ENCODE results near the gene CNBD2.

CNBD2 gene

DNA sequence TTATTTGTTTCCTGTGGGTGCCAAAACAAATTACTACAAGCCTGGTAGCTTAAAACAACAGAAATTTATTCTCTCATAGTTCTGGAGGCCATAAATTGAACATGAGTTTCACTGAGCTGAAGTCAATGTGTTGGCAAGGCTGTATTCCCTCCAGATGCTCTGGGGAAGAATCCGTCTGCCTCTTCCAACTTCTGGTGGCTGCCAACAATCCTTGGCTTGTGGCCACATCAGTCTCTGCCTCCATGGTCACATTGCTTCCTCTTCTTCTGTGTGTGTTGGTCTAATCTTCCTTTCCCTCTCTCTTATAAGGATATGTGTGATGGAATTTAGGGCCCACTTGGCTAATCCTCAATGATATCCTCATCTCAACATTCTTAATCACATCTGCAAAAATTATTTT, 93.4 kb downstream of the CNBD2 start:
- no peak for DNase-seq
- Histone ChIP-seq H3K4me1 (peaks cover 9% of the 10 kb centered on the region; the same call in 1 of the 2 replicates), H3K4me3 (ENCODE audit: low read depth, low read length) (no peak overlapping the region), H3K27me3 (no peaks in the 10 kb centered on the region), H3K9me3 (no peaks in the 10 kb centered on the region), H3K36me3 (no peaks in the 10 kb centered on the region)
- TF ChIP-seq, protein P1, sequence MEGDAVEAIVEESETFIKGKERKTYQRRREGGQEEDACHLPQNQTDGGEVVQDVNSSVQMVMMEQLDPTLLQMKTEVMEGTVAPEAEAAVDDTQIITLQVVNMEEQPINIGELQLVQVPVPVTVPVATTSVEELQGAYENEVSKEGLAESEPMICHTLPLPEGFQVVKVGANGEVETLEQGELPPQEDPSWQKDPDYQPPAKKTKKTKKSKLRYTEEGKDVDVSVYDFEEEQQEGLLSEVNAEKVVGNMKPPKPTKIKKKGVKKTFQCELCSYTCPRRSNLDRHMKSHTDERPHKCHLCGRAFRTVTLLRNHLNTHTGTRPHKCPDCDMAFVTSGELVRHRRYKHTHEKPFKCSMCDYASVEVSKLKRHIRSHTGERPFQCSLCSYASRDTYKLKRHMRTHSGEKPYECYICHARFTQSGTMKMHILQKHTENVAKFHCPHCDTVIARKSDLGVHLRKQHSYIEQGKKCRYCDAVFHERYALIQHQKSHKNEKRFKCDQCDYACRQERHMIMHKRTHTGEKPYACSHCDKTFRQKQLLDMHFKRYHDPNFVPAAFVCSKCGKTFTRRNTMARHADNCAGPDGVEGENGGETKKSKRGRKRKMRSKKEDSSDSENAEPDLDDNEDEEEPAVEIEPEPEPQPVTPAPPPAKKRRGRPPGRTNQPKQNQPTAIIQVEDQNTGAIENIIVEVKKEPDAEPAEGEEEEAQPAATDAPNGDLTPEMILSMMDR (IDR thresholded peaks at IDR 0.05; ENCODE audit: low read depth, low read length) = no peak

DNA sequence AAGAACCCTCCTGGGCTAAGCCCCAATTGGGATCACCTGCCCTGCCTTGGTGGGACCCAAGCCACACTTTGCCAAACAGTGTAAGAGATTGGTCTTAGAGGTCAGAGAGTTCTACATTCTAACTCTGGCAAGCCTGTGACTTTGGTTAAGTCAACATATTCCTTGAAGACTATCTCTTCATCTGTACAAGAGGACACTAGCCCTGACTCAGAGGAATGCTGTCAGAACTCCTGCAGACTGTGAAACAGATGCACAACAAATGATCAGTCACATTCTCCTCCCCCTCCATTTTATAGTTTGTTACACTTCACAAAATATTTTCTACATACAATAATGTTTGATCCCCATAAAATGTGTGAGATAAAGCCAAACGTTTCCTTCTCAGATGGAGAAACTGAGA, 94.4 kb downstream of the CNBD2 start:
- TF ChIP-seq, protein P1 (IDR thresholded peaks at IDR 0.05; ENCODE audit: low read depth, low read length) = no peak
- Histone ChIP-seq H3K36me3 (no peaks in the 10 kb centered on the region), H3K4me1 (peaks cover 9% of the 10 kb centered on the region; the same call in 1 of the 2 replicates), H3K4me3 (ENCODE audit: low read depth, low read length) (no peak overlapping the region), H3K9me3 (no peaks in the 10 kb centered on the region), H3K27me3 (no peaks in the 10 kb centered on the region)
- no peak for DNase-seq

DNA sequence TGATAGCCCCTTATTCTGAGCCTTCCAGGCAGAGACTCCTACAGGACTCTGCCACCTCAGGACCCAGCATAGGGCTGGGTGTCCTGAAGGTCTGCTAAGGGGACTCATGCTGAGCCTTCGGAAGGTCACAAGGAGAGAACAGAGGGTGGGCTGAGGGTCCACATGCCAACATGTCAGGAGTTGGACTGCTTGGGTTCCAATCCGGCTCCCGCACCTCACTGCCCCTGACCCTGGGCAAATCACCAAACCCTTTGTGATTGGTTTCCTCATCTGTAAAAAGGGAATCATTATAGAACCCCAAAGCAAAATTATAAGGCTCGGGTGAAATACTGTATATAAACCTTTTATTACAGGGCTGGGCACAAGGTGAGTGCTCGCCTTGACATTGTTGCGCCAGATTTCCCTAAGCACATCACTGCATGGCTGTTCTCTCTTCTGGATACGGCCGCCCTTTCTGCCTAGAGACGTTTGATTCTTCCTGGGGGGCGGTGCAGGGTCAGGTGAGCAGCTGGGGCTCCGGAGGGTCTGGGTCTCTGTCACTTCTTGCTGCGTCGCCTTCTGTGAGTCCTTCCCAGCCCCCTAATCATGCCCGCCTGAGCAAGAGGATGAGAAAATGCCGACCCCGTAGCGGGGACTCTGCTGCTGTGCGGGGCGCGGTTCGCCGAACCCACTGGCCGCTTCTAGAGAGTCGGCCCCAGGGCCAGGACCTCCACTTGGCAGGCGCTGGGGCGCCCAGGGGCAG, 95.7 kb downstream of the CNBD2 start:
- no peak for DNase-seq
- Histone ChIP-seq H3K36me3 (no peaks in the 10 kb centered on the region), H3K27me3 (no peaks in the 10 kb centered on the region), H3K4me3 (ENCODE audit: low read depth, low read length) (peak overlapping the region; percentile 71), H3K9me3 (no peaks in the 10 kb centered on the region), H3K4me1 (peaks cover 9% of the 10 kb centered on the region; the same call in 1 of the 2 replicates)
- TF ChIP-seq, protein P1 (IDR thresholded peaks at IDR 0.05; ENCODE audit: low read depth, low read length) = no peak

DNA sequence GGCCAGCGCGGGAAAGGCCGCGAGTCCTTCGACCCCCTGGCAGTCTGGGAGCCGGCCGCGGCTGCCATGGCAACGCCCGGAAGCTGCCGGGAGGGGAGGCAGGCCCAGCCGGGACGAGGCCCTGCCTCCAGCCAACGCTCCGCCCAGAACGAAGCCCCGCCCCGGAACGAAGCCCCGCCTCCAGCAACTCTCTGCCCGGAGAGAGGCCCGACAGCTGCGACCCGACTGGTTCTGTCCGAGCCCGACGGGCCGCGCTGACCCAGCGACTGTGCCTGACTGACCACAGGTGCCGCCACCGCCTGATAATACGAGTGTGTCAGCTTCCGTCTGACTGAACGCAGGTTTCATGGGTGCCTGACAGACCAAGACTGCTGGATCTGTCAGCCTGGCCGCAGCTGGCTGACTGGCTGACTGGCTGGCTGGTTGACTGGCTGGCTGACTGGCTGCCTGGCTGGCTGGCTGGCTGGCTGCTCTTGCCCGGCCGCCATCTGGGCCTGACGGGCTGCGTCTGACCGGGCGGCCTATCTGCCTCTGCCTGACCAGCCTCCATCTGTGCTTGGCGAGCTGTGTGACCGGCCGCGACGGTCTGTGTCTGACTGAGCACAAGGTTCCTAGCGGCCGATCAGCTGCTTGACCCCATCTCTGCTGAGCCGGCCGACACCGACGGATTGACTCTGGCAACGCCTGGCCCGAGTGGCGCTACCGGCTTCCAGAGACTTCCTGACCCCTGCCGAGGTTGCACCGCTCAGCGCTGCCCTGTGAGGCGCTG, 96.5 kb downstream of the CNBD2 start:
- Histone ChIP-seq H3K9me3 (no peaks in the 10 kb centered on the region), H3K27me3 (no peaks in the 10 kb centered on the region), H3K4me3 (ENCODE audit: low read depth, low read length) (peak overlapping the region; percentile 71), H3K36me3 (no peaks in the 10 kb centered on the region), H3K4me1 (peaks cover 9% of the 10 kb centered on the region; the same call in 1 of the 2 replicates)
- DNase-seq = peak; percentile 95
- TF ChIP-seq, protein P1 (IDR thresholded peaks at IDR 0.05; ENCODE audit: low read depth, low read length) = no peak

DNA sequence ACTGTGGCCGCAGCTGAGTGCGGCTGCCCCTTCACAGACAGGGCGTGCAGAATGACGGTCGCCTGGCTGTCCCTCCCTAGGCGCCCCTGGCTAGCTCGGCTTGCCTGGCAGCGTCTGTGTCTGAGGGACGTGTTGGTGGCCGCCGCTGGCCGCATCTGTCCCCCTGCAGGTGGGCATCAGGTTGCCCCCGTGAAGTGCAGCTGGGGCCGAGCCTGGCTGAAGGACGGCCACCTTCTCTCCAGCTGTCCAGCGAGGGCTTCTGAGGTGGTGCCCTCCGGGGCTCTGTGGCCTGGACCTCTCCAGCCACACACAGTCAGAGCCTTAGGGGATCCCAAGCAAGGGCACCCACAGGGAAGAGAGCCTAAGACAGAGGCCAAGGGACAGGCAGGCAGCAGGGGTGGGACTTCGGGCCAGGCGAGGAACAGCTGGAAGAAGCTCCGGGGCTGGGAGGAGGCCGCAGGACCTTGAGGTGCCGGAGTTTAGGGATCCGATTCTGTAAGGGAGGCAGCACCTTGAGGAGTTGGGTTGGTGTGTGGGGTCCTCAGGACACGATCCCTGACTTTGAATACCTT, 97.1 kb downstream of the CNBD2 start:
- no peaks in the 10 kb centered on the region for H3K36me3 ChIP-seq
- H3K4me3 ChIP-seq (ENCODE audit: low read depth, low read length) = peak overlapping the region; percentile 71
- DNase-seq = no peak
- peaks cover 9% of the 10 kb centered on the region; the same call in 1 of the 2 replicates for H3K4me1 ChIP-seq
- no peaks in the 10 kb centered on the region for H3K27me3 ChIP-seq
- TF ChIP-seq, protein P1 (IDR thresholded peaks at IDR 0.05; ENCODE audit: low read depth, low read length) = no peak
- H3K9me3 ChIP-seq = no peaks in the 10 kb centered on the region
